GM12892 (cell line): ENCODE results near the gene CTU1.

Experiments used
- DNase-seq: peaks from one replicate; pipeline ENCODE4 v3.0.0; 2011; ENCODE audit not compliant: insufficient read length
- FAIRE-seq: peaks from 2 replicates; lab custom pipeline; 2011; peaks lifted over from hg19 to GRCh38; lab: Jason Lieb, UNC
- POLR2A ChIP-seq: IDR thresholded peaks from 2 replicates; pipeline ENCODE4 v1.6.1; 2011; ENCODE audit warnings: low read depth, low read length, control low read depth
- POLR2AphosphoS5 ChIP-seq: IDR thresholded peaks from 2 replicates; pipeline ENCODE4 v1.6.1; 2011; ENCODE audit warnings: low read depth, low read length, control low read depth
- TAF1 ChIP-seq: IDR thresholded peaks from 2 replicates; pipeline ENCODE4 v1.6.1; 2011; ENCODE audit warnings: low read depth, mild to moderate bottlenecking, control low read depth, low read length, borderline replicate concordance

Gene CTU1

GRCh38 chr19:51055866-51056265 lies 52.3 kb downstream of the CTU1 start:
- no peak for FAIRE-seq
- DNase-seq = no peak
- TF ChIP-seq POLR2A (no peak), POLR2AphosphoS5 (no peak), TAF1 (no peak)
